ENCODE results near the gene SNX21.

Gene SNX21

DNA sequence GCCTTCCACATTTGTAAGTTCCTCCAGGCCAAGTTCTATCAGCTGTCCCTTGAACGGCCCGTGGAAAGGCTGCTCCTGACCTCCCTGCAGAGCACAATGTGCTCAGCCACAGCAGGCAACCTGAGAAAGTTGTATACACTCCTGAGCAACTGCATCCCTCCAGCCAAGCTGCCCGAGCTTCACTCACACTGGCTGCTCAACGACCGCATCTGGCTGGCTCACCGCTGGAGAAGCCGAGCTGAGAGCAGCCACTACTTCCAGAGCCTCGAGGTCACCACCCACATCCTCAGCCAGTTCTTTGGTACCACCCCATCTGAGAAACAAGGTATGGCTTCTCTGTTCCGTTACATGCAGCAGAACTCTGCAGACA is 49.5 kb downstream of the SNX21 start:
- no peak for DNase-seq

DNA sequence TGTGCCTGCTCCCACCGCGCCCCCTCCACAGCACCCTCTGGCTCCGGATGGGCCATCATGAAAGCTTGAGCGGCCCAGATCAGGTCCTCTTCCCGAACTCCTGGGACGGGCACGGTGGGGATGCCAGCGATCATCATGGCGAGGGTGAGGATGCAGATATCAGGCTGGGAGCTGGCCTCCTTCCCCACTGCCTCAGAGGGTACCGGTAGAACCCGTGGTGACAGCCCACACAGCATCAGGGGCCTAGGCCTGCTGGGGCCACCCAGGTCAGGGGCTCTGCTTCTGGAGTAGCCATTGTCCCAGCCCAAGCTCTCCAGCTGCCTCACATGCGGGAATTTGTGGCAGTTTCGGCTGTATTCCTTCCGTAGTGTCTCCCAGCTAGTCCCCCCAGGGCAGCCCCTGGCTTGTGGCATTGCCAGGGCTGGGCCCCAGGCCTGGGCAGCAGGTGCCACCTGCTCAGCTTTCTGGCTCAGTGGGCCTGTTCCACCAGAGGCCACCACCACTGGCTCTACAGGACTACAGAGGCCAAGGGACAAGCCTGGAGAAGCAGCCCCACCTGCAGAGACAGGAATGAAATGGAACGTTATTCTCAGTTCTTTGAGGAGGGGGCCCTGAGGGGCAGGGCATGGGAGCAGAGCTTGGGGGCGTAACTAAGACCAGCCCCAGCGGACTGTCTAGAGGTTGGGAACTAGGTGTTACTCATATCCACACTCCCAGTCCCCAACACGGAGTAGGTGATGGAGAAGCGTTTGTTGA is 53.2 kb downstream of the SNX21 start:
- DNase-seq: no peak

DNA sequence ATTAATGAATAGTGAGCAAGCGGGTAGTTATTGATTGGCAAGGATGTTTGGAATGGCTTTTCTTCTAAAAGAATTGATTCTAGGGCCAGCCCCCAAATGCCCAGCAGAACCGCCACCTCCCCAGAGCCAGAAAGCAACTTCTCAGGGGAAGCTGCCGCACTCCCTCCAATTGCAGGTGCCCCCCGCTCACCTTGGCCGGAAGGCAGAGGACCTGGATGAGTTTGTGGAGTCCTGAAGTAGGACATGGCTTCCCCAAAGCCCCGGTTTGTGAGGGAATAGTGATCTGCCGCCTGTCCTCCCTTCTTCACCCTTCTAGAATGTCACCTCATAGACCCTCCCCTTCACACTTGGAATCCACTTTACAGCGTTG is 53.7 kb downstream of the SNX21 start, which contains the start of gene SPATA25:
Gene SPATA25, minus strand, starts transcription at position 277 of the 370 bp plus-strand sequence. Its CDS starts 32 bp downstream, at position 245.
- no peak for DNase-seq

DNA sequence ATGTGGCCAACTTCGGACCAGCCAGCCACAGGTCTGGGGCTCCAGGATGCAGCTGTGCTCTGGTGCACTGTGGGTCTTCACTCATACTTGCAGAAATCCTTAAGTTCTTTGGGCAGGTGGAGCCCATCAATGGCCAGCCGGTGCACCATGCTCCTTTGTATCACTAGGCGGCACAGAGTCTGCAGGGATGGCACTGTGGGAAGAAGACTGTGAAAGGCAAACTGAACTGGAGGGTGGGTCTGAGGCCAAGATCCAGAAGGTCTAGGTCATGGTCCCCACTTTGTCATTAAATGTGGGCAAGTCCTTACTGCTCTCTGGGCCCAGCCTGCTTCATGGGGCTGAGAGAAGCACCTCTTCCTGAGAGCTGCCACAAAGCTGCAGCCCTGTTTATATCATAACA is 55.1 kb downstream of the SNX21 start:
- DNase-seq: no peak

DNA sequence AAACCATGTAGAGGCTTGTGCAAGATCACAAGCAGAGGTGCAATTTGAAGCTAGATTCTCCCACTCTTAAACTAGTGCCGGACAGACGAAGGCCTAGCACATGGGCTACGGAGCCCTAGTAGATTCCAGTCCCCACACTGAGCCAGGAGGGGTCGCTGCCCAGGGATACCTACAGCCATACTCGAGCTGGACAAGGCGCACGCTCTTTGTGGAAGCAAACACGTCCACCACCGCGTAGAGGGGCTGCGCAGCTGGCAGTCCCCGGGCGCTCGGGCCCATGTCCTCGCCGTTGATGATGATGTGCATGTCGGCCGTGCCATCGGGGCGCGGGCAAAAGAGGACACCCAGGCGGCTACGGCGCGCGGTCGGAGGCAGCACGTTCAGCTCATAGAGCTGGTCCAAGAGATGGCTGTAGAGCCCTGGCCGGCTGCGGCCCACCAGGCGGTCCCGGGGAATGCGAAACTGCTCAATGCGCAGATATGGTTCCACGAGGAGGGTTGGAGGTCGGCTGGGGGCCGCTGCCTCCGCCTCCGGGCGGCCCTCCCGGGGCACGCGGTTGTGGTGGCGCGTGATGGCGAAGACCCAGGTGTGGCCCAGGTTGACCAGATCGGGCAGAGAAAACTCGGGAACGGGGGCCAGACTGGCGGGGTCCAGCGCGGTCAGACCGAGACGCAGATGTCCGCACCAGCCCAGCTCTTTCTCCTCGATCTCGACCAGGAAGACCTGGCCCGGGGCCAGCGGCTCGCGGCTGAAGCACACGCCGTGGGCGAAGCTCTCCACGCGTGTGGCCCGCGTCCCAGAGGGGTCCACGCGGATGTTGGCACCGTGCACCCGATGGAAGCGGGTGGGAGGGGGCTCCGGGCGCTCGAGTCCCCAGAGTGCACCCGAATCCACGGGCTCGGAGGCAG is 56.7 kb downstream of the SNX21 start:
- peak; percentile 53 to 65 for DNase-seq

DNA sequence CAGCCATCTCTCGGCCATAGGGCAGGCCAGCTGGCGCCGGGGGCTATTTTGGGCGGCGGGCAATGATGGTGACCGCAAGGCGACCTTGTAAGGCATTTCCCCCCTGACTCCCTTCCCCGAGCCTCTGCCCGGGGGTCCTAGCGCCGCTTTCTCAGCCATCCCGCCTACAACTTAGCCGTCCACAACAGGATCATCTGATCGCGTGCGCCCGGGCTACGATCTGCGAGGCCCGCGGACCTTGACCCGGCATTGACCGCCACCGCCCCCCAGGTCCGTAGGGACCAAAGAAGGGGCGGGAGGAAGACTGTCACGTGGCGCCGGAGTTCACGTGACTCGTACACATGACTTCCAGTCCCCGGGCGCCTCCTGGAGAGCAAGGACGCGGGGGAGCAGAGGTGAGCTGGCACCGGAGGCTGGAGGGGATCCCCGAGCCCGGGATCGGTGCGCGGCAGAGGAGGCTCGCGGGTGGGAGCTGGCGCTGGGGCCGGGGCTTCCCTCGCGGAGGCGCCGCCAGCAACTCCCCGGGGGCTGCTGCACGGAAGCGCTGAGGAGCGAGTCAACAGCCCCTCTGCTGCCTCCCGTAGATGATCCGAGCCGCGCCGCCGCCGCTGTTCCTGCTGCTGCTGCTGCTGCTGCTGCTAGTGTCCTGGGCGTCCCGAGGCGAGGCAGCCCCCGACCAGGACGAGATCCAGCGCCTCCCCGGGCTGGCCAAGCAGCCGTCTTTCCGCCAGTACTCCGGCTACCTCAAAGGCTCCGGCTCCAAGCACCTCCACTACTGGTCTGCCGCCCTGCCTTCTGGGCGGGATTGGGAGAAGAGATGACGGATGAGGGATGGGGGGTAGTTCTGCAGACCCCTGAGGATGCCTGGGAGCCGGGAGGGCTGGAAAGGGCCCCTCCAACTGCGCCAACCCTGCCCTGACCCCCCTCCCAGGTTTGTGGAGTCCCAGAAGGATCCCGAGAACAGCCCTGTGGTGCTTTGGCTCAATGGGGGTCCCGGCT is 57.7 kb downstream of the SNX21 start, which contains the start of the genes CTSA and NEURL2:
Gene CTSA, plus strand, starts transcription at position 351 of the 999 bp plus-strand sequence. Its CDS starts 234 bp downstream, at position 585.
Gene NEURL2, minus strand, starts transcription at position 224 of the 999 bp plus-strand sequence. Its CDS starts 217 bp downstream, at position 7.
- peak; percentile 79 to 85 for DNase-seq

DNA sequence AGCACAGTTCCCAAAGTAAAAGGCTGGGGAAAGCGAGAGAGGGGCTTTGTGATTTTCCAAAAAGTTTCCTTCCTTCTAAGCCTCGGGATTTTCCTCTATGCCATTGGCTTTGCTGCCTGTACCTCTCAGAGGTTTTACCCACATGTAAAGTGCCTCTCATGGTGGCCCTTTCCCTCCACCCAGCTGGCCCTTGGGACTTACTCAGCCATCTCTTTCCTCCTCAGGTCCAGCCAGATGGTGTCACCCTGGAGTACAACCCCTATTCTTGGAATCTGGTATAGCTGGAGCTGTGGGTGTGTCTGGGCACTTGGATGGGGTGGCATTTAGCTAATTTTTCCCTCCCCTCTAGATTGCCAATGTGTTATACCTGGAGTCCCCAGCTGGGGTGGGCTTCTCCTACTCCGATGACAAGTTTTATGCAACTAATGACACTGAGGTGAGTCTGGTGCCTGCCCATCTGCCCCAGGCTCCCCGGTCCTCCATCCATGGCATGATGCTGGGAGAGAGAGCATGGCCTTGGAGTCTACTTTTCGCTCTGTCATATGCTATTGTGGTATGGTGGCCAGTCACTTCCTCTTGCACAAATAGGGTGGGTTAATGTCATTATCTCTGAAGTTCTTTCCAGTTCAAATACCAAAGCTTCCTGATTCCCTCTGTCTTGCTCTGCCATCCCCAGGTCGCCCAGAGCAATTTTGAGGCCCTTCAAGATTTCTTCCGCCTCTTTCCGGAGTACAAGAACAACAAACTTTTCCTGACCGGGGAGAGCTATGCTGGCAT is 58.6 kb downstream of the SNX21 start:
- no peak for DNase-seq

All from CD4-positive, alpha-beta T cell treated with Interferon alpha-2 for 1 hour (primary cell).